Measurements from ENCODE around the gene PPP2CA.

DNA sequence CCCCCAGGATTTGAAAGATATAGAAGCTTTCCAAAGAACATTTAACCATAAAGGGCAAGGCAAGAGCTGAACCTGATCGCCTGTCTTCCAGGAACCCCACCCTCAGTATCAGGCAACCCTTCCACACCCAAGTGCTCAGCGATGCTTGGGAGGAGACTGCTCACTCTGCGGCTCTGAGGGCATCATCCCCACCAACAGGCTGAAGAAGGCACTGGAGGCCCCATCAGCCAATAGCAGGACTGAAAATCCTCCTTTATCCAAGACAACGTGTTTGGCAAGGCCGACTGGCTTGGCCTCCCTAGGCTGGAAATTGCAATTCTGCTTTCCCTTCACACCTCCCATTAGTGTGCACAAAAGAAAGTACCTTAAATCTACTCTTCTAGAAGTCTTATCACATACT is 1.4 kb upstream of the PPP2CA start:
- TF ChIP-seq, protein P1, sequence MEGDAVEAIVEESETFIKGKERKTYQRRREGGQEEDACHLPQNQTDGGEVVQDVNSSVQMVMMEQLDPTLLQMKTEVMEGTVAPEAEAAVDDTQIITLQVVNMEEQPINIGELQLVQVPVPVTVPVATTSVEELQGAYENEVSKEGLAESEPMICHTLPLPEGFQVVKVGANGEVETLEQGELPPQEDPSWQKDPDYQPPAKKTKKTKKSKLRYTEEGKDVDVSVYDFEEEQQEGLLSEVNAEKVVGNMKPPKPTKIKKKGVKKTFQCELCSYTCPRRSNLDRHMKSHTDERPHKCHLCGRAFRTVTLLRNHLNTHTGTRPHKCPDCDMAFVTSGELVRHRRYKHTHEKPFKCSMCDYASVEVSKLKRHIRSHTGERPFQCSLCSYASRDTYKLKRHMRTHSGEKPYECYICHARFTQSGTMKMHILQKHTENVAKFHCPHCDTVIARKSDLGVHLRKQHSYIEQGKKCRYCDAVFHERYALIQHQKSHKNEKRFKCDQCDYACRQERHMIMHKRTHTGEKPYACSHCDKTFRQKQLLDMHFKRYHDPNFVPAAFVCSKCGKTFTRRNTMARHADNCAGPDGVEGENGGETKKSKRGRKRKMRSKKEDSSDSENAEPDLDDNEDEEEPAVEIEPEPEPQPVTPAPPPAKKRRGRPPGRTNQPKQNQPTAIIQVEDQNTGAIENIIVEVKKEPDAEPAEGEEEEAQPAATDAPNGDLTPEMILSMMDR (conservative IDR thresholded peaks at IDR 0.05), result no peak
- no peak for TF ChIP-seq ZFX (IDR thresholded peaks at IDR 0.05)
